ENCODE measurements around the gene DUS2. TPM values are rescaled to one million over a fixed set of nuclear protein-coding genes. Genes with fewer than 3 reads are reported as not detected.

Gene DUS2
- total and polyA plus RNA-seq, 2 of the 8 experiments (the other 6 are each of a cell fraction or from before 2014, with no cell fraction given): 17.2 to 27.0 TPM

DNA sequence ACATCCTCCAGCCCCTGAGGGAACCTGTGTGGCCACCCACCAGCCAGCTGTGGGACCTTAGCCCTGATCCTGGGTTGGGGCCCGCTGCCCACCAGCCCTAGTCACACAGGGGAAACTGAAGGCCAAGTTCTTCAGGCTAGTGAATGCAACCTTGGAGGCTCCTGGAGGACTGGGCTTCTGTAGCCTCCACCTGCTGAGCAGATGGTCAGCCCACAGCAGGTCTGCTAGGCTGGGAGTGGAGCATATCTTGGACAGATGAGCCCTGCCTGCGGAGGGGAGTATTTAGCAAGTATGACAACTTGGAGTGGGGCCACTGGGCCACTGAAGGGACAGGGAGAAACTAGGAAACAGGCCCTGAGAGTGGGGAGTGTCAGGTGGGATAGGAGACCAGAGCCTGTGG, 46.9 kb upstream of the DUS2 start (continued):
- TF ChIP-seq, protein P1, sequence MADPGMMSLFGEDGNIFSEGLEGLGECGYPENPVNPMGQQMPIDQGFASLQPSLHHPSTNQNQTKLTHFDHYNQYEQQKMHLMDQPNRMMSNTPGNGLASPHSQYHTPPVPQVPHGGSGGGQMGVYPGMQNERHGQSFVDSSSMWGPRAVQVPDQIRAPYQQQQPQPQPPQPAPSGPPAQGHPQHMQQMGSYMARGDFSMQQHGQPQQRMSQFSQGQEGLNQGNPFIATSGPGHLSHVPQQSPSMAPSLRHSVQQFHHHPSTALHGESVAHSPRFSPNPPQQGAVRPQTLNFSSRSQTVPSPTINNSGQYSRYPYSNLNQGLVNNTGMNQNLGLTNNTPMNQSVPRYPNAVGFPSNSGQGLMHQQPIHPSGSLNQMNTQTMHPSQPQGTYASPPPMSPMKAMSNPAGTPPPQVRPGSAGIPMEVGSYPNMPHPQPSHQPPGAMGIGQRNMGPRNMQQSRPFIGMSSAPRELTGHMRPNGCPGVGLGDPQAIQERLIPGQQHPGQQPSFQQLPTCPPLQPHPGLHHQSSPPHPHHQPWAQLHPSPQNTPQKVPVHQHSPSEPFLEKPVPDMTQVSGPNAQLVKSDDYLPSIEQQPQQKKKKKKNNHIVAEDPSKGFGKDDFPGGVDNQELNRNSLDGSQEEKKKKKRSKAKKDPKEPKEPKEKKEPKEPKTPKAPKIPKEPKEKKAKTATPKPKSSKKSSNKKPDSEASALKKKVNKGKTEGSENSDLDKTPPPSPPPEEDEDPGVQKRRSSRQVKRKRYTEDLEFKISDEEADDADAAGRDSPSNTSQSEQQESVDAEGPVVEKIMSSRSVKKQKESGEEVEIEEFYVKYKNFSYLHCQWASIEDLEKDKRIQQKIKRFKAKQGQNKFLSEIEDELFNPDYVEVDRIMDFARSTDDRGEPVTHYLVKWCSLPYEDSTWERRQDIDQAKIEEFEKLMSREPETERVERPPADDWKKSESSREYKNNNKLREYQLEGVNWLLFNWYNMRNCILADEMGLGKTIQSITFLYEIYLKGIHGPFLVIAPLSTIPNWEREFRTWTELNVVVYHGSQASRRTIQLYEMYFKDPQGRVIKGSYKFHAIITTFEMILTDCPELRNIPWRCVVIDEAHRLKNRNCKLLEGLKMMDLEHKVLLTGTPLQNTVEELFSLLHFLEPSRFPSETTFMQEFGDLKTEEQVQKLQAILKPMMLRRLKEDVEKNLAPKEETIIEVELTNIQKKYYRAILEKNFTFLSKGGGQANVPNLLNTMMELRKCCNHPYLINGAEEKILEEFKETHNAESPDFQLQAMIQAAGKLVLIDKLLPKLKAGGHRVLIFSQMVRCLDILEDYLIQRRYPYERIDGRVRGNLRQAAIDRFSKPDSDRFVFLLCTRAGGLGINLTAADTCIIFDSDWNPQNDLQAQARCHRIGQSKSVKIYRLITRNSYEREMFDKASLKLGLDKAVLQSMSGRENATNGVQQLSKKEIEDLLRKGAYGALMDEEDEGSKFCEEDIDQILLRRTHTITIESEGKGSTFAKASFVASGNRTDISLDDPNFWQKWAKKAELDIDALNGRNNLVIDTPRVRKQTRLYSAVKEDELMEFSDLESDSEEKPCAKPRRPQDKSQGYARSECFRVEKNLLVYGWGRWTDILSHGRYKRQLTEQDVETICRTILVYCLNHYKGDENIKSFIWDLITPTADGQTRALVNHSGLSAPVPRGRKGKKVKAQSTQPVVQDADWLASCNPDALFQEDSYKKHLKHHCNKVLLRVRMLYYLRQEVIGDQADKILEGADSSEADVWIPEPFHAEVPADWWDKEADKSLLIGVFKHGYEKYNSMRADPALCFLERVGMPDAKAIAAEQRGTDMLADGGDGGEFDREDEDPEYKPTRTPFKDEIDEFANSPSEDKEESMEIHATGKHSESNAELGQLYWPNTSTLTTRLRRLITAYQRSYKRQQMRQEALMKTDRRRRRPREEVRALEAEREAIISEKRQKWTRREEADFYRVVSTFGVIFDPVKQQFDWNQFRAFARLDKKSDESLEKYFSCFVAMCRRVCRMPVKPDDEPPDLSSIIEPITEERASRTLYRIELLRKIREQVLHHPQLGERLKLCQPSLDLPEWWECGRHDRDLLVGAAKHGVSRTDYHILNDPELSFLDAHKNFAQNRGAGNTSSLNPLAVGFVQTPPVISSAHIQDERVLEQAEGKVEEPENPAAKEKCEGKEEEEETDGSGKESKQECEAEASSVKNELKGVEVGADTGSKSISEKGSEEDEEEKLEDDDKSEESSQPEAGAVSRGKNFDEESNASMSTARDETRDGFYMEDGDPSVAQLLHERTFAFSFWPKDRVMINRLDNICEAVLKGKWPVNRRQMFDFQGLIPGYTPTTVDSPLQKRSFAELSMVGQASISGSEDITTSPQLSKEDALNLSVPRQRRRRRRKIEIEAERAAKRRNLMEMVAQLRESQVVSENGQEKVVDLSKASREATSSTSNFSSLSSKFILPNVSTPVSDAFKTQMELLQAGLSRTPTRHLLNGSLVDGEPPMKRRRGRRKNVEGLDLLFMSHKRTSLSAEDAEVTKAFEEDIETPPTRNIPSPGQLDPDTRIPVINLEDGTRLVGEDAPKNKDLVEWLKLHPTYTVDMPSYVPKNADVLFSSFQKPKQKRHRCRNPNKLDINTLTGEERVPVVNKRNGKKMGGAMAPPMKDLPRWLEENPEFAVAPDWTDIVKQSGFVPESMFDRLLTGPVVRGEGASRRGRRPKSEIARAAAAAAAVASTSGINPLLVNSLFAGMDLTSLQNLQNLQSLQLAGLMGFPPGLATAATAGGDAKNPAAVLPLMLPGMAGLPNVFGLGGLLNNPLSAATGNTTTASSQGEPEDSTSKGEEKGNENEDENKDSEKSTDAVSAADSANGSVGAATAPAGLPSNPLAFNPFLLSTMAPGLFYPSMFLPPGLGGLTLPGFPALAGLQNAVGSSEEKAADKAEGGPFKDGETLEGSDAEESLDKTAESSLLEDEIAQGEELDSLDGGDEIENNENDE (IDR thresholded peaks at IDR 0.05; ENCODE audit: insufficient replicate concordance, low read length): no peak
- TF ChIP-seq KDM4A (IDR thresholded peaks at IDR 0.05; ENCODE audit: low read depth, low read length, severe bottlenecking): no peak
- TF ChIP-seq CHD2 (IDR thresholded peaks at IDR 0.05; ENCODE audit: low read length): no peak
- TF ChIP-seq CTBP2 (IDR thresholded peaks at IDR 0.05; ENCODE audit: borderline replicate concordance, insufficient read depth, insufficient read length, low read length): no peak
- TF ChIP-seq TCF12 (IDR thresholded peaks at IDR 0.05; ENCODE audit: low read depth, low read length): no peak
- TF ChIP-seq SIRT6 (IDR thresholded peaks at IDR 0.05; ENCODE audit: low read length): no peak
- no peak for TF ChIP-seq CBX5 (IDR thresholded peaks at IDR 0.05; ENCODE audit: low read depth, low read length)
- no peak for TF ChIP-seq TAF7 (optimal IDR thresholded peaks at IDR 0.05; ENCODE audit: borderline replicate concordance, low read depth, low read length)
- no peak for TF ChIP-seq TEAD4 (IDR thresholded peaks at IDR 0.05; ENCODE audit: low read depth, low read length)
- TF ChIP-seq, protein P2, sequence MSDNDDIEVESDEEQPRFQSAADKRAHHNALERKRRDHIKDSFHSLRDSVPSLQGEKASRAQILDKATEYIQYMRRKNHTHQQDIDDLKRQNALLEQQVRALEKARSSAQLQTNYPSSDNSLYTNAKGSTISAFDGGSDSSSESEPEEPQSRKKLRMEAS (IDR thresholded peaks at IDR 0.05): no peak
- no peak for TF ChIP-seq YY1 (IDR thresholded peaks at IDR 0.05; ENCODE audit: low read depth, low read length)
- TF ChIP-seq POU5F1 (IDR thresholded peaks at IDR 0.05; ENCODE audit: low read depth, low read length): no peak
- no peak for TF ChIP-seq POLR2AphosphoS5 (IDR thresholded peaks at IDR 0.05; ENCODE audit: low read depth, low read length)

Data from H1 (cell line).